Stimulated activated CD8-positive, alpha-beta memory T cell treated with anti-CD3 and anti-CD28 coated beads, Interleukin-4, amount 100 ng/mL, for 24 hours (primary cell): ENCODE results near the gene COMMD6.

Experiments used
- DNase-seq: peaks from one replicate; pipeline ENCODE4 v3.0.0-alpha.2; 2020; ENCODE audit warnings: low read depth

Gene COMMD6

GRCh38 chr13:75482070-75482819, 55.4 kb downstream of the COMMD6 start, which contains the start of gene TBC1D4:
Gene TBC1D4 (minus strand): TSS chr13:75482169. CDS start chr13:75481767, 402 bp downstream.
- DNase-seq = peak; percentile 31

GRCh38 chr13:75481176-75482069, 56.2 kb downstream of the COMMD6 start:
- peak; percentile 2 for DNase-seq

- no peak for DNase-seq
Measured at GRCh38 chr13:75480671-75481175, 56.9 kb downstream of the COMMD6 start.

- no peak for DNase-seq
Measured at GRCh38 chr13:75479102-75479740, 58.4 kb downstream of the COMMD6 start.

GRCh38 chr13:75478659-75479058, 59.0 kb downstream of the COMMD6 start:
- no peak for DNase-seq
